Left forelimb (tissue), 1 donor: ENCODE results near the gene KHK.
A peak's percentile ranks its signal among the peaks of the same experiment; 100 is the strongest.
"Not testable (repeated sequence)": the region's sequence is repeated elsewhere in the genome, so short reads cannot be mapped to it uniquely, and the experiment has no call there.

Source experiments
- DNase-seq: peaks from one replicate; pipeline ENCODE4 v3.0.0-alpha.2; 2018; ENCODE audit warnings: low spot score

KHK gene

DNA sequence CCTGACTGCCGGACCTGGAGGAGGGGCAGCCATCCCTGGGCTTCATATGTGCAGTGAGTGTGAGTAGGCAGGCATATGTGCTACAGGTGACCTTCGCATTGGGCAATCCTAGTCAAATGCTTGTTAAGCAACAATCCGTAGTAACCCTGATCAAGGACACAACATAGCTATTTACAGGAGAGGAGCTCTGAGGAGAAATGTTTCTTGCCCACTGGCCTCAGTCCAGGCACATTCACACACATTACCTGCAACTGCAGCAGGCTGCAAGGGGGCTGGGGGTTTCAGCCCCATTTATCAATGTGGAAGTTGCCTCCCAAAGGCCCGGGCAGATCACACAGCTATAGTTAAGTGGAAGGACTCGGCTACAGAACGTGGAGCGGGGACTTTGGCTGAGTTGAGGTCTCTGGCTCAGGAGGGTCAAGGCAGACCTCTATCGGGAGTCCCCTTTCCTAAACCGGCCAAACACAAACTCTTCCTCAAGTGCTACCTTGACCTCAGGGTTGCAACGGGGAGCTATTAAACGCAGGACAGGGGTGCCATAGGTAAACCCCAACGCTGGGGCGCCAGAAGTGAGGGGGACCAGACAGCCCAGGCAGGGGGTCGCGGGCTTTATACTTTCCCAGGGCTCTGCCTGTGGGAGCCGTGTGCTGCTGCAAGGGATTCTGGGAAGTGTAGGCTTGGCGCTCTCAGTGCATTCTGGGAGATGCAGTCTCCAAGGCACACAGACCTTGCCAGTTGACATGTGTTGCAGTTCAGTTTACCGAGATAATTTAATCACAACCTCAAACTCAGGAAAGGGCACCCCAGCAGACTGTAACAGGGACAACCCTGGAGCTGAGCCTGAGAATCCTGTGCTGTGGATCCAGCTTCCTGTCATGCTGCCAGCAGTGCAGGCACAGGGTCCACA lies 9.4 kb downstream of the KHK start:
- DNase-seq: no peak

DNA sequence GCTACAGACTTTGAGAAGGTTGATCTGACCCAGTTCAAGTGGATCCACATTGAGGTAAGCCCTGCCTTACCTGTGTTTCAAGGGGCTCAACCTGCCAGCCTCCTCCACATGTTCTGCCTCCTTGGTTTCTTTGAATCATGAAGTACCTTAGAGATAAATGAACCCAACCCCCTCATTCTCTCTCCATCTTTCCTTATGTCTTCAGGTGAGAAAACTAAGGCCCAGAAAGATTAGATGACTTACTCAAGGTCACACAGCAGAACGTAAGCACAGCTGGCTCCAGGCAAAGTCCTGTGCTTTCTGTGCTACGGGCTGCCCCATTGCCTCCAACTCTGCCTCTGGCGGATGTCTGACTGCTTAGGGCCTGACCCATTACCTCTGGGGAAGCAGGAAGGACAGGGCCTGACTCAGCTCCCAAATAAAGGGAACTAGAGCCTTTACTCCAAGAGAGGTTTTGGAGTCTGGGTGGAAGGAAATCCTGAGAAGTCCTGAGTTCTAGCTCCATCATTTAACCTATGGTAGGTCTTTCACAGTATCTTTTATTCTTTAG lies 10.3 kb downstream of the KHK start:
- DNase-seq: no peak

GRCh38 chr2:27097341-27097740 lies 10.8 kb downstream of the KHK start:
- no peak for DNase-seq

- no peak for DNase-seq
These were observed 12.9 kb downstream of the KHK start for GRCh38 chr2:27099334-27099955.

- DNase-seq: no peak
These were observed 13.5 kb downstream of the KHK start for GRCh38 chr2:27100036-27100435.

DNA sequence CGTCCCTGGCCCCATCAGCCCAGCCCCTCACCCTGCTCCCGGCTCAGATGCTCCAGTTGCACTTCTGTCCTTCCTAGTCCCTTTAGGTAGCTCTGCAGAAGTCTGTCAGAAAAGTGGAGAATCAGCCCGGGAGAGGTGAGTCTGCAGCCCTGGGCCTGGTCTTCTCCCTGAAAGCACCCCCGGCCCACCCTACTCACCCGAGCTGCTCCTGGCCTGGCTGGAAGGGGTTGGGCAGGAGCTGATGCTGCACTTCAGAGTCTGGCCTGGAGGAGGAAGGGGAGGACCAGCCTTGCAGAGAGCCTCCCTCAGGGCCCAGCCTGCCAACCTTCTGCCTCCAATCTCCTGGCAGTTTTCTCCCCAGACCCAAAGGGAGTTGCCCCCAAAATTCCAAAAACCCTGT lies 15.8 kb downstream of the KHK start:
- no peak for DNase-seq

DNA sequence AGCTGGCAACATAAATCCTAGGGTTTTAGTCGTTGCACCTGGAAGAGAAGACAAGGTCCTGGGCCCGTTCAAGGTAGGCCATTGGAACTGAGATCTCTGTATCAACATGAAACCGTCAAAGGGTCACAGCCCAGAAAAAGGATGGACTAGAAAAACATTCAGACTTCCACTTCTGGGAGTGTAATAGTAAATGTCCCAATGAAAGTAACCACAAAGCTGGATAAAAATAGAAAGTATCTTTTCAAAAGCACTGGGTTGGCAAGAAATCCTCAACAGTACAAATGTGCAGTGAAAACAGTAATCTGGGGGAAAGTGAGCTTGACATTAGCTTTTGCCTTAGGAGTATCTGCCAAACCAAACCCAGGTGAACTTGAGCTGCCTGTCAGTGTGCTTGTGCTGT lies 19.4 kb downstream of the KHK start:
- DNase-seq: no peak

GRCh38 chr2:27108221-27108620 lies 21.6 kb downstream of the KHK start:
- DNase-seq: no peak

DNA sequence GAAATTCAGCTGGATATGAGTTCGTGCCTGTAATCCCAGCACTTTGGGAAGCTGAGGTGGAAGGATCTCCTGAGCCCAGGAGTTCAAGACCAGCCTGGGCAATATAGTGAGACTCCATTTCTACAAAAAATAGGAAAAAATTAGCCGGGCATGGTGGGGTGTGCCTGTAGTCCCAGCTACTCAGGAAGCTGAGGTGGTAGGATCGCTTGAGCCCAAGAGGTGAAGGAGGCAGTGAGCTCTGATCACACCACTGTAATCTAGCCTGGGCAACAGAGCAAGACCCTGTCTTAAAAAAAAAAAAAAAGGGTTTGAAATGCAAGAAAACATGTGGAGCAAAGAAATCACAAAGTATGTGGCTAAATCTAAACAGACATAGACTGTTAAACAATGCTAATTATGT lies 22.5 kb downstream of the KHK start:
- DNase-seq: no peak

DNA sequence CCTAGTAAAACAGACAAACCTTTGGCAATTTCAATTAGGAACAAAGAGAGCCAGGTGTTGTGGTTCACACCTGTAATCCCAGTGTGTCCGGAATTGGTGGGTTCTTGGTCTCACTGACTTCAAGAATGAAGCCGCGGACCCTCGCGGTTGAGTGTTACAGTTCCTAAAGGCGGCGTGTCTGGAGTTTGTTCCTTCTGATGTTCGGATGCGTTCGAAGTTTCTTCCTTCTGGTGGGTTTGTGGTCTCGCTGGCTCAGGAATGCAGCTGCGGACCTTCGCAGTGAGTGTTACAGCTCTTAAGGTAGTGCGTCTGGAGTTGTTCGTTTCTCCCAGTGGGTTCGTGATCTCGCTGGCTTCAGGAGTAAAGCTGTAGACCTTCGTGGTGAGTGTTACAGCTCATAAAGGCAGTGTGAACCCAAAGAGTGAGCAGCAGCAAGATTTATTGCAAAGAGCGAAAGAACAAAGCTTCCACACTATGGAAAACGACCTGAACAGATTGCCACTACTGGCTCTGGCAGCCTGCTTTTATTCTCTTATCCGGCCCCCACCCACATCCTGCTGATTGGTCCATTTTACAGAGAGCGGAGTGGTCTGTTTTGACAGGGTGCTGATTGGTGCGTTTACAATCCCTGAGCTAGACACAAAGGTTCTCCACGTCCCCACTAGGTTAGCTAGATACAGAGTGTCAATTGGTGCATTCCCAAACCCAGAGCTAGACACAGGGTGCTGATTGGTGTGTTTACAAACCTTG lies 24.2 kb downstream of the KHK start:
- not testable (repeated sequence) for DNase-seq

DNA sequence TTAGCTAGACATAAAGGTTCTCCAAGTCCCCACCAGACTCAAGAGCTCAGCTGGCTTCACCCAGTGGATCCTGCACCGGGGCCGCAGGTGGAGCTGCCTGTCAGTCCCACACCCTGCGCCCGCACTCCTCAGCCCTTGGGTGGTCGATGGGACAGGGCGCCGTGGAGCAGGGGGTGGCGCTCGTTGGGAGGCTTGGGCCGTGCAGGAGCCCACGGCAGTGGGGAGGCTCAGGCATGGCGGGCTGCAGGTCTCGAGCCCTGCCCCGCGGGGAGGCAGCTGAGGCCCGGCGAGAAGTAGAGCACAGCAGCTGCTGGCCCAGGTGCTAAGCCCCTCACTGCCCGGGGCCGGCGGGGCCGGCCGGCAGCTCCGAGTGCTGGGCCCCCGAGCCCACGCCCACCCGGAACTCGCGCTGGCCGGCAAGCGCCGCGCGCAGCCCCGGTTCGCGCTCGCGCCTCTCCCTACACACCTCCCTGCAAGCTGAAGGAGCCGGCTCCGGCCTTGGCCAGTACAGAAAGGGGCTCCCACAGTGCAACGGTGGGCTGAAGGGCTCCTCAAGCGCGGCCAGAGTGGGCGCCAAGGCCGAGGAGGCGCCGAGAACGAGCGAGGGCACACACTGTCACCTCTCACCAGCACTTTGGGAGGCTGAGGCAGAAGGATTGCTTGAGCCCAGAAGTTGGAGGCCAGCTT lies 25.0 kb downstream of the KHK start:
- not testable (repeated sequence) for DNase-seq

- no peak for DNase-seq
These were observed 28.9 kb downstream of the KHK start for GRCh38 chr2:27115519-27115918.

- DNase-seq: no peak
These were observed 31.5 kb downstream of the KHK start for GRCh38 chr2:27117995-27118524.

DNA sequence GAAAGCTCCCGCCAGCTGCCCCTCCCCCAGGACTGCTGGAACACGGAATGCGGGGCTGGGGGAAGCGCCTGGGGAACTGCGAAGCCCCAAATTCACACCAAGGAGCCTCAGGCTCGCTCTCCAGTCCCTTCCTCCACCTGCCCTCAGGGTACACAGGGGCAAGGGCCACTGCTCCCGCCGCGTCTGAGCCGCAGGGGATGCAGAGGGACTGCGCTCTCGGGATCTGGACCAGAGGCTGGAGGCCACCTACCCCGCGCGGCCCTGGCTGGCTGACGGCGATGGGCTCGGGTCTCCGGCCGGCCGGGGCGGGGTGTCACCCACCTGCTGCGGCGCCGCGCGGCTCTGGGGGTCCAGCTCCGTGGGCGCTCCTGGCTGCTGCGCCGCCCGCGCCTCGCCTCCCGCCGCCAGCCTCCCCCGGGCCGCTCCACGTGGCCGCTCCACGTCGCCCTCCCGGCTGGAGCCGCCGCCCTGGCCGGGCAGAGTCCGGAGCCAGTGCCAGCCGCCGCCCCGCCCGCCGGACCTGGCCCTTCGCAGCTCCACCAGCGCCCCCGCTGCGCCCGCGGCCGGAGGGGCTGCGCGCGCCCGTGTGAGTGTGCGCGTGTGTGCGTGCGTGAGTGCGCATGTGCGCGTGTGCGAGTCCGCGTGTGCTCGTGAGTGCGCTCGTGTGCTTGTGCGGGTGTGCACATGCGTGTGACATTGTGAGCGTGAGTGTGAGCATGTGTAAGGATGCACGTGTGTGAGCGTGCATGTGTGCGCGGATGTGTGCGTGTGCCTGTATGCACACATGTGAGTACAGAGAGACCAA lies 32.2 kb downstream of the KHK start, which contains the start of gene CGREF1:
TSS of gene CGREF1 (minus strand) at position 604 of the 805 bp plus-strand sequence. CDS start 14,762 bp downstream, outside the sequence.
- no peak for DNase-seq

DNA sequence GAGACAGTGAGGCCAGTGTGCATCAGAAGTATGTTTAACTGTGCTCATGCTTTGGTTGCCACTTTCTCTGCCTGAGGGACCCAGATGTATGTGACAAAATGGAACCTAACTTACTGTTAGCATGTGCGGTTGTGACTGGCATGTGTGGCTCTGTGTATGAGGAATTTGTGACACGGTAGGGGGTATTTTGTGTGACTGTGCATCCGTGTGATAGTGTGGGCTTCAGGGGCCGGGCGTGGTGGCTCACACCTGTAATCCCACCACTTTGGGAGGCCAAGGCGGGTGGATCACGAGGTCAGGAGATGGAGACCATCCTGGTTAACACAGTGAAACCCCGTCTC lies 32.7 kb downstream of the KHK start:
- not testable (repeated sequence) for DNase-seq

DNA sequence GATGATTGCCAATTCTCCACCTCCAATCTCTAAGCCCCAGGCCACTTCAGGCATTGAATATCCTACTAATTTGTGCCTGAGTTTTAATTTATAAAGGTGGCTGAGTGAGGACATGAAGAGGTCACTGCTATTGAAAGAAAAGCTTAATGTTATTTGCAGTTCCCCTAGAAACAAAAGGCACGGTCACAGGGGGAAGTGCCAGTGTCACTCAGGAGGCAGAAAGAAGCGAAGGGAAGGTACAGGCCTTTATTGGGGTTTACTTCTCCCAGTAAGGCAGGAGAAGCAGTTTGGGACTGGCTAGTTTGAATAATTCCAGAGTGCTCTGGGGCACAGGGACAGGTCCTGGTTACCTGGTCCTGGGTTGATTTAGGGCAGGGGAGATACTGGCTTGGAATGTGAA lies 35.3 kb downstream of the KHK start:
- DNase-seq: peak; percentile 17

- DNase-seq: peak; percentile 31
These were observed 36.2 kb downstream of the KHK start for GRCh38 chr2:27122791-27123190.

DNA sequence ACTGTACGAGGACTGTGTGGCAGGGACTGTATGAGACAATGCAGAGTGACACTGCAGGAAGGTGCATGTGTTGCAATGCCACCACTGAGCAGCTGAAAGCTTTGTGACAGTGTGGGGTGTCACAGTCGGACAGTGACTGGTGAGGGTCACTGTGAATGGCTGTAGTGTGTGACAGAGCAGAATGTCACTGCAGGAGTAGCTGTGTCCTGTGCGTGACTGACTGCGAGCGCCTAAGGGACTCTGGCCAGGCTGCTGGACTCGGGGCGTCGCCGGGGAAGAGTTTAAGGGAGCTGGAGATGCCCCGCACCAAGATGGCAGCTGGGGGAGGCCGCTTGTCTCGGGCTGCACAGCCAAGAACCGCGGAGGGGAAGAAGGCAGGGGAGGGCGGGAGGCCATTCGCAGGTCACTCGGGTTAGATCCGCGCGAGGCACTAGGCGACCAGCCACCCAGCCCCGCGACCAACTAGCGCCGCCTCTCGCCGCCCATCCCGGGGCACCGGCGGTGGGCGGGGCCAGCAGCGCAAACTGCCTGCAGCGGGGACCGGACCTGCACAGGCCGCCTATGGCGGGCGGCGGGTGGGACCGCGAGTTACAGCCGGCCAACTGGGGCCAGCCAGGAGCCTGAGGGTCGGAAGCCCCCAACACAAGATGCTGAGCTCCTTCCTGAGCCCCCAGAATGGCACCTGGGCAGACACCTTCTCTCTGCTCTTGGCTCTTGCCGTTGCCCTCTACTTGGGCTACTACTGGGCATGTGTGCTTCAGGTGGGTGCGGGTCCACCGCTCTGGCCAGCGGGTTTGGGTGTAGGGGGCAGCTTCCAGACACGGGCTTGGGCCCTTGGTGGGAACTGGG lies 37.0 kb downstream of the KHK start, which contains the start of gene ABHD1:
TSS of gene ABHD1 (plus strand) at position 514 of the 849 bp plus-strand sequence. CDS start at position 648, 134 bp downstream.
- no peak for DNase-seq

GRCh38 chr2:27125104-27125503 lies 38.5 kb downstream of the KHK start:
- DNase-seq: no peak
